SIG-M5 (cell line): ENCODE measurements around the gene DGUOK.
"Not testable (repeated sequence)": the region's sequence is repeated elsewhere in the genome, so short reads cannot be mapped to it uniquely, and the experiment has no call there.

ENCODE experiments used
- DNase-seq: peaks from one replicate; lab custom pipeline; 2025; lab: John Stamatoyannopoulos, UW

Gene DGUOK

GRCh38 chr2:73920577-73921545 lies 5.8 kb upstream of the DGUOK start:
- no peak for DNase-seq

- DNase-seq, result no peak
Observed at GRCh38 chr2:73921581-73921980, 5.1 kb upstream of the DGUOK start.

GRCh38 chr2:73922681-73923080 lies 4.0 kb upstream of the DGUOK start:
- no peak for DNase-seq

- no peak for DNase-seq
Observed at GRCh38 chr2:73925033-73925704, 1.5 kb upstream of the DGUOK start.

GRCh38 chr2:73925853-73926492 lies 707 bp upstream of the DGUOK start:
- DNase-seq, result no peak

- no peak for DNase-seq
Observed at GRCh38 chr2:73927344-73927743, 664 bp downstream of the DGUOK start.

- DNase-seq, result no peak
Observed at GRCh38 chr2:73928963-73929347, 2.3 kb downstream of the DGUOK start.

GRCh38 chr2:73930386-73930785 lies 3.7 kb downstream of the DGUOK start:
- no peak for DNase-seq

- DNase-seq, result no peak
Observed at GRCh38 chr2:73931531-73932500, 5.1 kb downstream of the DGUOK start.

GRCh38 chr2:73933194-73933593 lies 6.5 kb downstream of the DGUOK start:
- no peak for DNase-seq

- DNase-seq, result no peak
Observed at GRCh38 chr2:73935641-73936040, 9.0 kb downstream of the DGUOK start.

GRCh38 chr2:73937103-73937885 lies 10.6 kb downstream of the DGUOK start:
- no peak for DNase-seq

- DNase-seq, result no peak
Observed at GRCh38 chr2:73937899-73938298, 11.2 kb downstream of the DGUOK start.

GRCh38 chr2:73938718-73939352 lies 12.2 kb downstream of the DGUOK start:
- DNase-seq, result no peak

- no peak for DNase-seq
Observed at GRCh38 chr2:73939419-73939818, 12.7 kb downstream of the DGUOK start.

- DNase-seq, result not testable (repeated sequence)
Observed at GRCh38 chr2:73940066-73940465, 13.4 kb downstream of the DGUOK start.

GRCh38 chr2:73942664-73943063 lies 16.0 kb downstream of the DGUOK start:
- DNase-seq, result no peak

GRCh38 chr2:73944714-73945113 lies 18.0 kb downstream of the DGUOK start:
- no peak for DNase-seq

- DNase-seq, result no peak
Observed at GRCh38 chr2:73946215-73946614, 19.5 kb downstream of the DGUOK start.

GRCh38 chr2:73946666-73947065 lies 20.0 kb downstream of the DGUOK start:
- no peak for DNase-seq
